GM21390 (cell line): ENCODE measurements around the gene PARP1.

Experiments used
- ATAC-seq: cut with Tn5 transposase; IDR thresholded peaks from one replicate; pipeline ENCODE4 v1.9.1; 2021; ENCODE audit not compliant: unreplicated experiment

PARP1 gene

GRCh38 chr1:226407199-226407496 lies 745 bp downstream of the PARP1 start:
- no peak for ATAC-seq

- ATAC-seq = peak; percentile 17
These were observed 1.5 kb downstream of the PARP1 start for GRCh38 chr1:226406401-226406881.

- no peak for ATAC-seq
These were observed 2.4 kb downstream of the PARP1 start for GRCh38 chr1:226405411-226405988.

- ATAC-seq = no peak
These were observed 3.0 kb downstream of the PARP1 start for GRCh38 chr1:226404904-226405222.

GRCh38 chr1:226404063-226404903 lies 3.6 kb downstream of the PARP1 start:
- ATAC-seq = no peak

- no peak for ATAC-seq
These were observed 4.5 kb downstream of the PARP1 start for GRCh38 chr1:226403201-226404034.

GRCh38 chr1:226402739-226403165 lies 5.1 kb downstream of the PARP1 start:
- no peak for ATAC-seq

- ATAC-seq = no peak
These were observed 6.3 kb downstream of the PARP1 start for GRCh38 chr1:226401355-226402303.

- ATAC-seq = no peak
These were observed 7.2 kb downstream of the PARP1 start for GRCh38 chr1:226400519-226401354.

GRCh38 chr1:226397955-226398636 lies 9.8 kb downstream of the PARP1 start:
- ATAC-seq = no peak

GRCh38 chr1:226397011-226397926 lies 10.6 kb downstream of the PARP1 start:
- ATAC-seq = no peak

- no peak for ATAC-seq
These were observed 12.1 kb downstream of the PARP1 start for GRCh38 chr1:226395753-226396152.

GRCh38 chr1:226394462-226394861 lies 13.4 kb downstream of the PARP1 start:
- ATAC-seq = no peak

GRCh38 chr1:226390681-226391080 lies 17.2 kb downstream of the PARP1 start:
- no peak for ATAC-seq

GRCh38 chr1:226388131-226388530 lies 19.8 kb downstream of the PARP1 start:
- ATAC-seq = no peak

GRCh38 chr1:226384717-226385116 lies 23.2 kb downstream of the PARP1 start:
- no peak for ATAC-seq

GRCh38 chr1:226384040-226384439 lies 23.9 kb downstream of the PARP1 start:
- ATAC-seq = no peak

GRCh38 chr1:226382030-226382429 lies 25.9 kb downstream of the PARP1 start:
- ATAC-seq = no peak
